Measurements from ENCODE around the gene TGFBR3.

GRCh38 chr1:91916046-91916445 is 30.1 kb upstream of the TGFBR3 start:
- TF ChIP-seq EZH2 (IDR thresholded peaks at IDR 0.05; ENCODE audit: borderline replicate concordance, low read depth, low read length, poor library complexity, severe bottlenecking) (no peak), CTCF (conservative IDR thresholded peaks at IDR 0.05; ENCODE audit: low read depth, low read length) (no peak)

All from A673 (cell line).